Frontal cortex (tissue), 4 donors: Measurements from ENCODE around the gene CYP2A7. TPM values are rescaled to one million over a fixed set of nuclear protein-coding genes. Genes with fewer than 3 reads are reported as not detected.
"Not testable (repeated sequence)": the region's sequence is repeated elsewhere in the genome, so short reads cannot be mapped to it uniquely, and the experiment has no call there.

Experiments
- DNase-seq, 2 donors: peaks; one replicate each; pipeline ENCODE4 v3.0.0; 2012; ENCODE audit warnings: low spot score in 2 of 2
- FAIRE-seq: peaks from 2 replicates; lab custom pipeline; 2012; peaks lifted over from hg19 to GRCh38; lab: Jason Lieb, UNC
- total RNA-seq: library from RNA; depleted of rRNA; stranded (reverse); fragments of >200 nt; gene quantifications from one replicate; pipeline ENCODE4 v1.2.3, GENCODE V29; 2014
- donor health status: control.
- donor health status: control.
- donor health status: control.

The CYP2A7 gene
- total RNA-seq: not detected

- FAIRE-seq, DNase-seq: not testable (repeated sequence)
Observed at GRCh38 chr19:40882062-40882461, at the start of gene CYP2A7. Gene CYP2A7 (minus strand): TSS chr19:40882231. CDS start chr19:40882210, 21 bp downstream.

GRCh38 chr19:40930799-40931198 lies 48.8 kb upstream of the CYP2A7 start:
- not testable (repeated sequence) for FAIRE-seq, DNase-seq

- not testable (repeated sequence) for DNase-seq, FAIRE-seq
Observed at GRCh38 chr19:40929942-40930341, 47.9 kb upstream of the CYP2A7 start.

GRCh38 chr19:40928850-40929249 lies 46.8 kb upstream of the CYP2A7 start:
- FAIRE-seq (no peak), DNase-seq (no peak)

- FAIRE-seq: no peak
Observed at GRCh38 chr19:40927567-40927966, 45.5 kb upstream of the CYP2A7 start.

GRCh38 chr19:40926276-40926675 lies 44.2 kb upstream of the CYP2A7 start:
- not testable (repeated sequence) for DNase-seq, FAIRE-seq

More at GRCh38 chr19:40927567-40927966, 45.5 kb upstream of the CYP2A7 start:
- no peak for DNase-seq

- no peak for FAIRE-seq
- no peak for DNase-seq
Observed at GRCh38 chr19:40923934-40924391, 41.9 kb upstream of the CYP2A7 start.

- FAIRE-seq, DNase-seq: not testable (repeated sequence)
Observed at GRCh38 chr19:40922237-40923160, 40.5 kb upstream of the CYP2A7 start.

- DNase-seq (no peak), FAIRE-seq (no peak)
Observed at GRCh38 chr19:40921005-40921897, 39.2 kb upstream of the CYP2A7 start.

GRCh38 chr19:40920300-40921004 lies 38.4 kb upstream of the CYP2A7 start:
- DNase-seq: no peak
- FAIRE-seq: no peak

- not testable (repeated sequence) for FAIRE-seq, DNase-seq
Observed at GRCh38 chr19:40919530-40920299, 37.7 kb upstream of the CYP2A7 start.

GRCh38 chr19:40918303-40918702 lies 36.3 kb upstream of the CYP2A7 start:
- not testable (repeated sequence) for FAIRE-seq

GRCh38 chr19:40908976-40909375 lies 26.9 kb upstream of the CYP2A7 start:
- no peak for DNase-seq

More at GRCh38 chr19:40918303-40918702, 36.3 kb upstream of the CYP2A7 start:
- DNase-seq: not testable (repeated sequence)

GRCh38 chr19:40907968-40908735 lies 26.1 kb upstream of the CYP2A7 start:
- DNase-seq: no peak

More at GRCh38 chr19:40908976-40909375, 26.9 kb upstream of the CYP2A7 start:
- no peak for FAIRE-seq

GRCh38 chr19:40906512-40906911 lies 24.5 kb upstream of the CYP2A7 start:
- FAIRE-seq (no peak), DNase-seq (no peak)

More at GRCh38 chr19:40907968-40908735, 26.1 kb upstream of the CYP2A7 start:
- no peak for FAIRE-seq

- DNase-seq, FAIRE-seq: not testable (repeated sequence)
Observed at GRCh38 chr19:40904673-40905156, 22.7 kb upstream of the CYP2A7 start.

- not testable (repeated sequence) for DNase-seq, FAIRE-seq
Observed at GRCh38 chr19:40901975-40902750, 20.1 kb upstream of the CYP2A7 start.
